H1 (cell line): ENCODE measurements around the gene FOXO6. TPM values are rescaled to one million over a fixed set of nuclear protein-coding genes. Genes with fewer than 3 reads are reported as not detected.

Experiments used
- CTCF ChIA-PET: fragments of 300-600 bp; sonication (Branson Sonifier 250); formaldehyde crosslinking; loops from one replicate; lab custom pipeline; 2021; ENCODE audit not compliant: partially characterized antibody; lab: Charles Lee
- POLR2A ChIA-PET: fragments of 300-600 bp; sonication (Branson Sonifier 250); formaldehyde crosslinking; loops from one replicate; lab custom pipeline; 2021; ENCODE audit warnings: inconsistent platforms; ENCODE audit not compliant: partially characterized antibody; lab: Charles Lee
- DNase-seq, 2 experiments: peaks; one replicate each; pipeline versions ENCODE4 v3.0.0 to v3.0.0-alpha.2; 2010 to 2022; ENCODE audit warnings: low spot score in 2 of 2, low read depth in 1 of 2, mixed read lengths in 1 of 2
- FAIRE-seq: peaks from 2 replicates; lab custom pipeline; 2011; peaks lifted over from hg19 to GRCh38; lab: Jason Lieb, UNC
- H2AFZ ChIP-seq: 2 replicates; pipeline ENCODE4 v1.8.1; 2012; ENCODE audit warnings: low read length, inconsistent platforms
- H2AK5ac ChIP-seq: 2 replicates; pipeline ENCODE4 v1.6.1; 2013; ENCODE audit warnings: low read depth, low read length
- H2BK120ac ChIP-seq: replicated peaks from 2 replicates; pipeline ENCODE3; 2013; ENCODE audit warnings: low read depth, low read length, inconsistent platforms
- H2BK12ac ChIP-seq: 2 replicates; pipeline ENCODE4 v1.6.1; 2013; ENCODE audit warnings: low read depth, low read length
- H2BK15ac ChIP-seq: 2 replicates; pipeline ENCODE4 v1.6.1; 2013; ENCODE audit warnings: low read length
- H2BK20ac ChIP-seq: 2 replicates; pipeline ENCODE4 v1.6.1; 2013; ENCODE audit warnings: low read length
- H2BK5ac ChIP-seq: 2 replicates; pipeline ENCODE4 v1.6.1; 2013; ENCODE audit warnings: low read depth, low read length
- H3K14ac ChIP-seq: 2 replicates; pipeline ENCODE4 v1.6.1; 2013; ENCODE audit warnings: inconsistent platforms; ENCODE audit not compliant: insufficient read length
- H3K18ac ChIP-seq: 2 replicates; pipeline ENCODE4 v1.6.1; 2013; ENCODE audit warnings: low read length; ENCODE audit errors: extremely low read depth
- H3K23ac ChIP-seq: 2 replicates; pipeline ENCODE4 v1.6.1; 2013; ENCODE audit warnings: inconsistent platforms; ENCODE audit not compliant: insufficient read length
- H3K23me2 ChIP-seq: 2 replicates; pipeline ENCODE4 v1.6.1; 2013; ENCODE audit warnings: low read depth, low read length
- H3K27ac ChIP-seq: 2 replicates; pipeline ENCODE4 v1.6.1; 2011; ENCODE audit warnings: low read depth, low read length, inconsistent platforms
- H3K27me3 ChIP-seq, 4 experiments: replicated peaks in 1 of 4; 1 replicate in 1 of 4; 2 replicates in 3 of 4; pipeline versions ENCODE4 v1.6.1 to v1.8.1; 2011 to 2013; ENCODE audit warnings: low read length in 3 of 4, mild to moderate bottlenecking in 3 of 4, inconsistent platforms in 2 of 4, mixed read lengths in 2 of 4, moderate library complexity in 1 of 4; ENCODE audit not compliant: control insufficient read depth in 3 of 4, insufficient read depth in 3 of 4; ENCODE audit errors: extremely low read depth in 1 of 4
- H3K36me3 ChIP-seq, 4 experiments: 2 replicates each; pipeline versions ENCODE4 v1.6.1 to v1.8.1; 2011 to 2013; ENCODE audit warnings: mild to moderate bottlenecking in 4 of 4, low read length in 3 of 4, moderate library complexity in 2 of 4, control low read depth in 1 of 4, inconsistent platforms in 1 of 4; ENCODE audit not compliant: insufficient read depth in 4 of 4, control insufficient read depth in 2 of 4
- H3K4ac ChIP-seq: replicated peaks from 2 replicates; pipeline ENCODE3; 2013; ENCODE audit warnings: low read length, low read depth, mixed read lengths, inconsistent platforms; ENCODE audit not compliant: insufficient read length
- H3K4me1 ChIP-seq, 4 experiments: replicated peaks in 1 of 4; 1 replicate in 1 of 4; 2 replicates in 3 of 4; pipeline versions ENCODE4 v1.6.1 to v1.8.1; 2011 to 2013; ENCODE audit warnings: low read length in 3 of 4, inconsistent platforms in 2 of 4, mixed read lengths in 1 of 4; ENCODE audit not compliant: insufficient read depth in 4 of 4, control insufficient read depth in 3 of 4
- H3K4me2 ChIP-seq, 2 experiments: 2 replicates each; pipeline versions ENCODE4 v1.6.1 to v1.8.1; 2011 to 2013; ENCODE audit warnings: low read depth in 2 of 2, low read length in 2 of 2, control low read depth in 1 of 2, inconsistent platforms in 1 of 2, mild to moderate bottlenecking in 1 of 2; ENCODE audit not compliant: insufficient read depth in 1 of 2
- H3K4me3 ChIP-seq, 4 experiments: fragments of 200-600, 300-600 bp in 1 of 4; sonication (generic), shearing (Covaris generic), sonication (Bioruptor Twin) in 1 of 4; 2 replicates each; pipeline versions ENCODE4 v1.5.1 to v1.8.1; 2011 to 2016; ENCODE audit warnings: low read length in 4 of 4, low read depth in 3 of 4, control low read depth in 2 of 4, inconsistent platforms in 2 of 4, mild to moderate bottlenecking in 2 of 4, mixed read lengths in 1 of 4, moderate library complexity in 1 of 4; ENCODE audit not compliant: insufficient read depth in 2 of 4; ENCODE audit errors: extremely low read depth in 1 of 4
- H3K56ac ChIP-seq: replicated peaks from 2 replicates; pipeline ENCODE3; 2013; ENCODE audit warnings: low read depth, mild to moderate bottlenecking, mixed read lengths, low read length, inconsistent platforms; ENCODE audit not compliant: insufficient read length
- H3K79me1 ChIP-seq: 2 replicates; pipeline ENCODE4 v1.6.1; 2013; ENCODE audit warnings: low read depth, low read length, control low read depth
- H3K79me2 ChIP-seq, 2 experiments: 2 replicates each; pipeline versions ENCODE4 v1.6.1 to v1.8.1; 2012 to 2013; ENCODE audit warnings: low read length in 2 of 2, mild to moderate bottlenecking in 2 of 2, inconsistent platforms in 1 of 2; ENCODE audit not compliant: insufficient read depth in 2 of 2, control insufficient read depth in 1 of 2
- H3K9ac ChIP-seq, 4 experiments: replicated peaks in 1 of 4; 1 replicate in 1 of 4; 2 replicates in 3 of 4; pipeline versions ENCODE4 v1.6.1 to v1.8.1; 2011 to 2013; ENCODE audit warnings: low read depth in 3 of 4, low read length in 3 of 4, control low read depth in 2 of 4, mild to moderate bottlenecking in 2 of 4, moderate library complexity in 2 of 4, inconsistent platforms in 1 of 4; ENCODE audit errors: extremely low read depth in 1 of 4
- H3K9me3 ChIP-seq, 2 experiments: 2 replicates each; pipeline versions ENCODE4 v1.6.1 to v1.8.1; 2012 to 2013; ENCODE audit warnings: mild to moderate bottlenecking in 2 of 2, moderate library complexity in 2 of 2, control low read depth in 1 of 2, inconsistent platforms in 1 of 2, low read depth in 1 of 2, low read length in 1 of 2, mixed read lengths in 1 of 2; ENCODE audit not compliant: insufficient read depth in 2 of 2
- H4K20me1 ChIP-seq, 2 experiments: replicated peaks in 1 of 2; 2 replicates each; pipeline versions ENCODE3 to v1.8.1; 2011 to 2013; ENCODE audit warnings: inconsistent platforms in 2 of 2, low read length in 2 of 2, mild to moderate bottlenecking in 1 of 2; ENCODE audit not compliant: insufficient read depth in 2 of 2, control insufficient read depth in 1 of 2
- H4K5ac ChIP-seq: 2 replicates; pipeline ENCODE4 v1.6.1; 2013; ENCODE audit warnings: low read length, low read depth, mixed read lengths, inconsistent platforms; ENCODE audit not compliant: insufficient read length
- H4K8ac ChIP-seq: 2 replicates; pipeline ENCODE4 v1.8.0; 2013; ENCODE audit warnings: mild to moderate bottlenecking, moderate library complexity, low read length, inconsistent platforms; ENCODE audit not compliant: insufficient read depth; ENCODE audit errors: extremely low read depth
- H4K91ac ChIP-seq: replicated peaks from 2 replicates; pipeline ENCODE3; 2013; ENCODE audit warnings: low read length, mixed read lengths, inconsistent platforms; ENCODE audit not compliant: insufficient read length
- EP300 ChIP-seq, 2 experiments: IDR thresholded peaks; 1 replicate in 1 of 2; 2 replicates in 1 of 2; pipeline ENCODE4 v1.6.1; 2011 to 2012; ENCODE audit warnings: low read depth in 2 of 2, low read length in 2 of 2, mild to moderate bottlenecking in 2 of 2, borderline replicate concordance in 1 of 2, inconsistent platforms in 1 of 2, moderate library complexity in 1 of 2
- FOSL1 ChIP-seq: IDR thresholded peaks from 2 replicates; pipeline ENCODE4 v1.6.1; 2011; ENCODE audit warnings: mild to moderate bottlenecking, low read depth, low read length, moderate library complexity; ENCODE audit not compliant: insufficient read depth
- GTF2F1 ChIP-seq: IDR thresholded peaks from 2 replicates; pipeline ENCODE4 v1.6.1; 2012; ENCODE audit warnings: low read depth, low read length, improper control_type of control experiment, borderline replicate concordance
- HDAC6 ChIP-seq: IDR thresholded peaks from one replicate; pipeline ENCODE4 v1.7.1; 2012; ENCODE audit warnings: low read depth, mild to moderate bottlenecking, inconsistent platforms, low read length, moderate library complexity
- JUND ChIP-seq: IDR thresholded peaks from 2 replicates; pipeline ENCODE4 v1.6.1; 2011; ENCODE audit warnings: mild to moderate bottlenecking, improper control_type of control experiment, low read length
- PHF8 ChIP-seq: fragments of 200-600 bp; sonication (generic); conservative IDR thresholded peaks from 2 replicates; pipeline ENCODE4 v1.7.1; 2012; ENCODE audit warnings: low read depth, mild to moderate bottlenecking, inconsistent platforms, low read length, moderate library complexity
- POLR2A ChIP-seq, 2 experiments: IDR thresholded peaks; 1 replicate in 1 of 2; 2 replicates in 1 of 2; pipeline ENCODE4 v1.6.1; 2011; ENCODE audit warnings: low read depth in 2 of 2, low read length in 2 of 2, mild to moderate bottlenecking in 2 of 2; ENCODE audit errors: control extremely low read depth in 1 of 2
- POU5F1 ChIP-seq: IDR thresholded peaks from 2 replicates; pipeline ENCODE4 v1.6.1; 2011; ENCODE audit warnings: low read depth, mild to moderate bottlenecking, low read length, moderate library complexity
- RAD21 ChIP-seq, 2 experiments: IDR thresholded peaks in 1 of 2; conservative IDR thresholded peaks in 1 of 2; 2 replicates each; pipeline ENCODE4 v1.6.1; 2011; ENCODE audit warnings: low read depth in 2 of 2, low read length in 2 of 2, improper control_type of control experiment in 1 of 2, inconsistent platforms in 1 of 2, mild to moderate bottlenecking in 1 of 2, moderate library complexity in 1 of 2
- RBBP5 ChIP-seq: IDR thresholded peaks from 2 replicates; pipeline ENCODE4 v1.7.1; 2012; ENCODE audit warnings: low read depth, mild to moderate bottlenecking, inconsistent platforms, low read length, moderate library complexity, borderline replicate concordance
- SP2 ChIP-seq: IDR thresholded peaks from 2 replicates; pipeline ENCODE4 v1.6.1; 2012; ENCODE audit warnings: mild to moderate bottlenecking, low read length, inconsistent platforms
- SRF ChIP-seq: IDR thresholded peaks from 2 replicates; pipeline ENCODE4 v1.6.1; 2011; ENCODE audit warnings: mild to moderate bottlenecking, low read depth, low read length, moderate library complexity
- TBP ChIP-seq: IDR thresholded peaks from 2 replicates; pipeline ENCODE4 v1.6.1; 2011; ENCODE audit warnings: low read depth, low read length, improper control_type of control experiment
- WGBS, 2 experiments: shearing (Covaris generic) in 1 of 2; methylation state at CpG; one replicate each; pipeline versions ENCODE4 v1.1.6 to v1.1.7; 2013 to 2015; ENCODE audit warnings: low lambda C conversion rate in 2 of 2, mixed read lengths in 2 of 2, inconsistent platforms in 1 of 2, low coverage in 1 of 2, missing lambda C conversion rate in 1 of 2; ENCODE audit not compliant: insufficient replicate concordance in 2 of 2, insufficient coverage in 1 of 2, insufficient read length in 1 of 2; ENCODE audit errors: extremely low coverage in 1 of 2, missing lambda C conversion rate in 1 of 2; 5-methylcytosine and 5-hydroxymethylcytosine counted together
- polyA plus RNA-seq, 7 experiments: library from polyadenylated mRNA; depleted of rRNA in 3 of 7; stranded (reverse) in 5 of 7; unstranded in 2 of 7; fragments of >200 nt in 5 of 7; fragments of 200-250 nt in 2 of 7; gene quantifications; 1 replicate in 5 of 7; 2 replicates in 1 of 7; 4 replicates in 1 of 7; pipeline versions ENCODE4 v1.2.1 to v1.2.3, GENCODE V29; 2011 to 2013; ENCODE audit warnings: missing spikeins in 2 of 7, mixed read lengths in 2 of 7
- total RNA-seq: library from RNA; stranded (reverse); fragmentation: NEBNext Ultra II Directional; extraction: Animal tissue kit (Norgen Biotek cat#: 25700); gene quantifications from 2 replicates; pipeline ENCODE4 v1.2.1, GENCODE V29; 2021

Gene FOXO6
- total and polyA plus RNA-seq, 2 of the 8 experiments (the other 6 are each of a cell fraction or from before 2014, with no cell fraction given), result 0.59 to 3.0 TPM

GRCh38 chr1:41420351-41420750 lies 59.1 kb downstream of the FOXO6 start:
- Histone ChIP-seq H2BK12ac (no peak overlapping the region), H3K23ac (no peak overlapping the region), H3K27ac (no peak overlapping the region), H2BK5ac (no peak overlapping the region), H4K91ac (no peak overlapping the region), H3K14ac (no peak overlapping the region), H4K5ac (no peak overlapping the region), H3K56ac (no peak overlapping the region), H3K4me1 (peaks cover 0 to 7% (median under 1%) of the 10 kb centered on the region in 4 experiments; a peak in 3 of 7 replicates), H3K9me3 (no peaks in the 10 kb centered on the region), H3K4me2 (no peak overlapping the region), H3K79me1 (no peaks in the 10 kb centered on the region; the same call in 1 of the 2 replicates), H2BK15ac (no peak overlapping the region), H2BK20ac (no peak overlapping the region), H3K79me2 (peaks cover 0 to 3% of the 10 kb centered on the region in 2 experiments; a peak in 1 of 4 replicates), H3K4me3 (no peak overlapping the region), H2AFZ (no peak overlapping the region), H2AK5ac (no peak overlapping the region), H3K9ac (no peak overlapping the region), H3K4ac (no peak overlapping the region), H2BK120ac (no peak overlapping the region), H4K8ac (no peak overlapping the region), H3K23me2 (peaks cover 10% of the 10 kb centered on the region; the same call in 1 of the 2 replicates), H3K18ac (no peak overlapping the region), H3K36me3 (no peaks in the 10 kb centered on the region; a peak in 1 of 8 replicates), H3K27me3 (no peaks in the 10 kb centered on the region), H4K20me1 (peaks cover 0 to 12% of the 10 kb centered on the region in 2 experiments)
- no peak for DNase-seq
- CTCF ChIA-PET, result interaction anchor here (0.6 to 16.3 kb wide), 10 partner anchors 11 to 153 kb away, joined by 3 to 336 read pairs (median 77); partner anchors contain the start of gene FOXO6
- 78% methylated on average over 4 of the region's 4 CpGs; no CpG with 5 or more reads in 1 of the 2 experiments for WGBS, 2 experiments
- FAIRE-seq, result no peak
- POLR2A ChIA-PET, result interaction anchor here (1.1 kb wide), 1 partner anchor 104 kb away, joined by 3 read pairs; no protein-coding TSS in a partner anchor
- TF ChIP-seq HDAC6 (no peak), POU5F1 (no peak), FOSL1 (no peak), EP300 (IDR thresholded peaks at IDR 0.05; ENCODE audit: borderline replicate concordance in 1 of 2, low read depth in 2 of 2, low read length in 2 of 2) (no peak), RBBP5 (no peak), PHF8 (no peak), POLR2A (IDR thresholded peaks at IDR 0.05; ENCODE audit: control extremely low read depth in 1 of 2, low read depth in 2 of 2, low read length in 2 of 2) (no peak), RAD21 (IDR thresholded peaks at IDR 0.05 in 1 of 2, conservative IDR thresholded peaks at IDR 0.05 in 1 of 2; ENCODE audit: low read depth in 2 of 2, low read length in 2 of 2) (no peak), JUND (no peak), SRF (no peak), GTF2F1 (no peak), SP2 (no peak), TBP (no peak)
